Liver (tissue), 9 donors: Measurements from ENCODE around the gene DCX. TPM values are rescaled to one million over a fixed set of nuclear protein-coding genes. Genes with fewer than 3 reads are reported as not detected.

Experiments
- DNase-seq: peaks from one replicate; pipeline ENCODE4 v3.0.0-alpha.2; 2017; ENCODE audit warnings: low spot score
- H3K27ac ChIP-seq, 2 donors: one replicate each; pipeline ENCODE4 v1.7.0; 2013; ENCODE audit warnings: inconsistent platforms in 2 of 2, low read length in 2 of 2, control low read depth in 1 of 2, low read depth in 1 of 2, mild to moderate bottlenecking in 1 of 2
- H3K27me3 ChIP-seq, 4 donors: one replicate each; pipeline versions ENCODE4 v1.6.1 to v1.7.0; 2013; ENCODE audit warnings: low read length in 3 of 4, inconsistent platforms in 1 of 4, mild to moderate bottlenecking in 1 of 4, moderate library complexity in 1 of 4; ENCODE audit not compliant: control insufficient read depth in 4 of 4, insufficient read depth in 4 of 4
- H3K36me3 ChIP-seq, 4 donors: one replicate each; pipeline versions ENCODE4 v1.6.1 to v1.7.0; 2013; ENCODE audit warnings: low read length in 3 of 4, mild to moderate bottlenecking in 3 of 4, low read depth in 1 of 4, moderate library complexity in 1 of 4; ENCODE audit not compliant: control insufficient read depth in 4 of 4, insufficient read depth in 3 of 4
- H3K4me1 ChIP-seq, 4 donors: one replicate each; pipeline versions ENCODE4 v1.6.1 to v1.7.0; 2013; ENCODE audit warnings: low read length in 3 of 4, mild to moderate bottlenecking in 3 of 4, moderate library complexity in 1 of 4; ENCODE audit not compliant: control insufficient read depth in 4 of 4, insufficient read depth in 4 of 4
- H3K4me3 ChIP-seq, 3 donors: one replicate each; pipeline versions ENCODE4 v1.6.1 to v1.7.0; 2013; ENCODE audit warnings: low read length in 3 of 3, control low read depth in 1 of 3, low read depth in 1 of 3, mild to moderate bottlenecking in 1 of 3
- H3K9ac ChIP-seq, 2 donors: one replicate each; pipeline ENCODE4 v1.7.0; 2013; ENCODE audit warnings: low read length in 2 of 2, mild to moderate bottlenecking in 2 of 2, moderate library complexity in 2 of 2, control low read depth in 1 of 2, low read depth in 1 of 2
- H3K9me3 ChIP-seq, 4 donors: one replicate each; pipeline versions ENCODE4 v1.6.1 to v1.7.0; 2013; ENCODE audit warnings: low read length in 3 of 4; ENCODE audit not compliant: control insufficient read depth in 4 of 4
- FOXA1 ChIP-seq: IDR thresholded peaks from 2 replicates; pipeline ENCODE4 v1.6.1; 2016; ENCODE audit warnings: antibody characterized with exemption
- FOXA2 ChIP-seq: IDR thresholded peaks from 2 replicates; pipeline ENCODE4 v1.6.1; 2016; ENCODE audit warnings: antibody characterized with exemption
- GABPA ChIP-seq, 2 donors: IDR thresholded peaks in 1 of 2; conservative IDR thresholded peaks in 1 of 2; 2 replicates each; pipeline ENCODE4 v1.6.1; 2016; ENCODE audit warnings: antibody characterized with exemption in 2 of 2, mild to moderate bottlenecking in 1 of 2, moderate library complexity in 1 of 2
- HNF4A ChIP-seq, 2 donors: conservative IDR thresholded peaks; 2 replicates each; pipeline ENCODE4 v1.6.1; 2016; ENCODE audit warnings: antibody characterized with exemption in 2 of 2, mild to moderate bottlenecking in 2 of 2
- HNF4G ChIP-seq: IDR thresholded peaks from 2 replicates; pipeline ENCODE4 v1.6.1; 2016; ENCODE audit warnings: antibody characterized with exemption
- JUND ChIP-seq, 2 donors: IDR thresholded peaks; 2 replicates each; pipeline ENCODE4 v1.6.1; 2016; ENCODE audit warnings: antibody characterized with exemption in 2 of 2
- NR2F2 ChIP-seq: IDR thresholded peaks from 2 replicates; pipeline ENCODE4 v1.6.1; 2016; ENCODE audit warnings: antibody characterized with exemption
- RAD21 ChIP-seq, 2 donors: IDR thresholded peaks; 2 replicates each; pipeline ENCODE4 v1.6.1; 2016; ENCODE audit warnings: antibody characterized with exemption in 2 of 2, mild to moderate bottlenecking in 2 of 2
- RXRA ChIP-seq, 2 donors: IDR thresholded peaks; 2 replicates each; pipeline ENCODE4 v1.6.1; 2017 to 2018; ENCODE audit warnings: antibody characterized with exemption in 2 of 2, mild to moderate bottlenecking in 1 of 2
- TAF1 ChIP-seq: conservative IDR thresholded peaks from 2 replicates; pipeline ENCODE4 v1.6.1; 2016; ENCODE audit warnings: antibody characterized with exemption, mild to moderate bottlenecking
- YY1 ChIP-seq: IDR thresholded peaks from 2 replicates; pipeline ENCODE4 v1.6.1; 2016; ENCODE audit warnings: antibody characterized with exemption, mild to moderate bottlenecking
- WGBS: extraction: QIAGEN DNeasy Blood & Tissue Kit; methylation state at CpG from one replicate; pipeline ENCODE4 v1.1.7; 2013; 5-methylcytosine and 5-hydroxymethylcytosine counted together
- polyA plus RNA-seq, 2 donors: library from polyadenylated mRNA; stranded (reverse) in 1 of 2; unstranded in 1 of 2; fragments of 200-250 nt in 1 of 2; fragments of >200 nt in 1 of 2; fragmentation: Nextera tagmentation in 1 of 2; extraction: Ambion mirVana in 1 of 2; gene quantifications; one replicate each; pipeline versions ENCODE4 v1.2.1 to v1.2.3, GENCODE V29; 2013 to 2015
- total RNA-seq, 2 donors: library from RNA; depleted of rRNA; stranded (reverse); fragments of >200 nt; gene quantifications; one replicate each; pipeline ENCODE4 v1.2.3, GENCODE V29; 2014
- TF ChIP-seq, protein P1 (sequence below): fragments of 150-350 bp; IDR thresholded peaks from 2 replicates; pipeline ENCODE4 v1.5.1; 2017; ENCODE audit warnings: improper control_type of control experiment, low read depth, low read length; ENCODE audit not compliant: missing input control
- TF ChIP-seq, protein P2 (sequence below): IDR thresholded peaks from 2 replicates; pipeline ENCODE4 v1.6.1; 2016; ENCODE audit warnings: antibody characterized with exemption
- TF ChIP-seq, protein P3 (sequence below): IDR thresholded peaks from 2 replicates; pipeline ENCODE4 v1.6.1; 2016; ENCODE audit warnings: antibody characterized with exemption
- TF ChIP-seq, protein P4 (sequence below): IDR thresholded peaks from 2 replicates; pipeline ENCODE4 v1.6.1; 2016; ENCODE audit warnings: antibody characterized with exemption
- donor health status: healthy.
- donor health status: healthy.
- donor health status: healthy.
- donor health status: healthy.
- donor health status: healthy.

Gene DCX
- total and polyA plus RNA-seq, 4 donors: 0.01 TPM; not detected in 3

DNA sequence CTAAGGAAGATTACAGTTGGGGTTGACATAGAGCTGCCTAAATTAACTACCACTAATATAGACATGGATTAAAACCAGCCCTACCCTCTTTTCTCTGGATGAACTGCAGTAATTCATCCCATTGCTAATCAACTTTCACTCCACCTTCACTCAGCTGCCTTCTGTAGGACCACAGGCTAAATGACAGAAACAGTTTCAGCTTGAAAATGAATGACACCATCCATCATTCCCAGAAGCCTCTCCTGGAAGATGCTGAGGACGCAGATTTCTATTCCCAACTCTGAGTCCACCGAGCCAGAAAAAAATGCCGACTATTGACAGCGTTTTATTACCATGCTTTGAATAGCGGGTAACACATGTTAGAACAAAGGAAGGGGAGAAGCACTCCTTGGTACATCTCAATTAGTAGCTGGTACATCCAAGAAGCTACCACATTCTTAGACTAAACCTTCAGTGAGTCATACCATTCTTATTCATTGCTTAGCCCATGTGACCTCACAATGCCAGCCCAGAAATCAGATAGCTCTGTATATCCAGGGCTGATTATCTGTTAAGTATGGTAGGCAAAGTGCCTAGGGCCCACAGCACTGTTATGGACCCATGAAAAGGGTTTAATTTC lies 25.3 kb downstream of the DCX start (continued):
- TF ChIP-seq, protein P1, sequence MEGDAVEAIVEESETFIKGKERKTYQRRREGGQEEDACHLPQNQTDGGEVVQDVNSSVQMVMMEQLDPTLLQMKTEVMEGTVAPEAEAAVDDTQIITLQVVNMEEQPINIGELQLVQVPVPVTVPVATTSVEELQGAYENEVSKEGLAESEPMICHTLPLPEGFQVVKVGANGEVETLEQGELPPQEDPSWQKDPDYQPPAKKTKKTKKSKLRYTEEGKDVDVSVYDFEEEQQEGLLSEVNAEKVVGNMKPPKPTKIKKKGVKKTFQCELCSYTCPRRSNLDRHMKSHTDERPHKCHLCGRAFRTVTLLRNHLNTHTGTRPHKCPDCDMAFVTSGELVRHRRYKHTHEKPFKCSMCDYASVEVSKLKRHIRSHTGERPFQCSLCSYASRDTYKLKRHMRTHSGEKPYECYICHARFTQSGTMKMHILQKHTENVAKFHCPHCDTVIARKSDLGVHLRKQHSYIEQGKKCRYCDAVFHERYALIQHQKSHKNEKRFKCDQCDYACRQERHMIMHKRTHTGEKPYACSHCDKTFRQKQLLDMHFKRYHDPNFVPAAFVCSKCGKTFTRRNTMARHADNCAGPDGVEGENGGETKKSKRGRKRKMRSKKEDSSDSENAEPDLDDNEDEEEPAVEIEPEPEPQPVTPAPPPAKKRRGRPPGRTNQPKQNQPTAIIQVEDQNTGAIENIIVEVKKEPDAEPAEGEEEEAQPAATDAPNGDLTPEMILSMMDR: no peak

DNA sequence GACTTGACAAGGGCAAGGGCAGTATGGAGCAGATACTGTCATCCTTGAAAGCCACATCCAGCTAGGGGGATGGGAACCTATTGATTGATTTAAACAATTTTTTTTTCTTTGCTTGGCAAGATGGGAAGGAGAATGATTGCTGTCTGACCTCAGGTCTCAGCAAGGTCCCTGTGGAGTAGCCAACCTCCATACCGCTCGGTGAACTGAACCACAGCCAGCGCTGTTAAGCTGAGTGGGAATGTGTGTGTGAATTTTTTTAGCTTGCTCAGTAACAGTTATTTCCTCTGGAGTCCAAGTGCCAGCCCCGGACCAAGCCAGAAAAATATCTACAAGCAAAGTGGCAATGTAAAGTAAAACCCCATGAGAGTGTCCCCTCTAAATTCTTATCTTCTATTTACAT lies 25.9 kb downstream of the DCX start:
- Histone ChIP-seq H3K4me3 (no peak overlapping the region), H3K4me1 (no peaks in the 10 kb centered on the region), H3K27ac (no peak overlapping the region), H3K27me3 (no peaks in the 10 kb centered on the region), H3K9ac (no peak overlapping the region), H3K9me3 (no peaks in the 10 kb centered on the region), H3K36me3 (no peaks in the 10 kb centered on the region)
- no peak for DNase-seq
- TF ChIP-seq, protein P1: no peak
- TF ChIP-seq FOXA1 (no peak), HNF4A (conservative IDR thresholded peaks at IDR 0.05) (no peak), RXRA (IDR thresholded peaks at IDR 0.05) (no peak), FOXA2 (no peak), TAF1 (no peak), NR2F2 (no peak)
- TF ChIP-seq, protein P2, sequence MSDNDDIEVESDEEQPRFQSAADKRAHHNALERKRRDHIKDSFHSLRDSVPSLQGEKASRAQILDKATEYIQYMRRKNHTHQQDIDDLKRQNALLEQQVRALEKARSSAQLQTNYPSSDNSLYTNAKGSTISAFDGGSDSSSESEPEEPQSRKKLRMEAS: no peak
- TF ChIP-seq, protein P3, sequence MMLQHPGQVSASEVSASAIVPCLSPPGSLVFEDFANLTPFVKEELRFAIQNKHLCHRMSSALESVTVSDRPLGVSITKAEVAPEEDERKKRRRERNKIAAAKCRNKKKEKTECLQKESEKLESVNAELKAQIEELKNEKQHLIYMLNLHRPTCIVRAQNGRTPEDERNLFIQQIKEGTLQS: no peak
- WGBS: 72% methylated on average over 4 of the region's 4 CpGs

DNA sequence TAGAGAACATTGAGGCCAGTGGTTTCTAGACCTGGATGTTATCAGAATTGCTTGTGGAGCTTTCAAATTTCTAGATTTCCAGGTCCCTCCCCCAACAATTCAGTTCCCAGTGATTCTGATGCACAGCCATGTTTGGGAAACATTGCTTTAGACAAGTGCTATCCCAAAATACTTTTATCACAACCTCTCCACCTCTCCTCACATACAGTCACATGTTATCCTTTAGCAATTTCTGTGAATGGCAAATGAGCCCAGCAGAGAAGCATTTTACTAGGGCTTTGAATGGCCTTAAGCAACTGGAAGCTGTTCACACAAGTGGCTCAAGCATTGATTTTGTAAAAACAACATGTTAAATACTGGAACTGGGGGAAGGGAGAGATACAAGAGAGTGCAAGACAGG lies 29.7 kb downstream of the DCX start:
- H3K27me3 ChIP-seq: no peaks in the 10 kb centered on the region
- no peak overlapping the region for H3K27ac ChIP-seq
- TF ChIP-seq HNF4G: no peak
- TF ChIP-seq, protein P4, sequence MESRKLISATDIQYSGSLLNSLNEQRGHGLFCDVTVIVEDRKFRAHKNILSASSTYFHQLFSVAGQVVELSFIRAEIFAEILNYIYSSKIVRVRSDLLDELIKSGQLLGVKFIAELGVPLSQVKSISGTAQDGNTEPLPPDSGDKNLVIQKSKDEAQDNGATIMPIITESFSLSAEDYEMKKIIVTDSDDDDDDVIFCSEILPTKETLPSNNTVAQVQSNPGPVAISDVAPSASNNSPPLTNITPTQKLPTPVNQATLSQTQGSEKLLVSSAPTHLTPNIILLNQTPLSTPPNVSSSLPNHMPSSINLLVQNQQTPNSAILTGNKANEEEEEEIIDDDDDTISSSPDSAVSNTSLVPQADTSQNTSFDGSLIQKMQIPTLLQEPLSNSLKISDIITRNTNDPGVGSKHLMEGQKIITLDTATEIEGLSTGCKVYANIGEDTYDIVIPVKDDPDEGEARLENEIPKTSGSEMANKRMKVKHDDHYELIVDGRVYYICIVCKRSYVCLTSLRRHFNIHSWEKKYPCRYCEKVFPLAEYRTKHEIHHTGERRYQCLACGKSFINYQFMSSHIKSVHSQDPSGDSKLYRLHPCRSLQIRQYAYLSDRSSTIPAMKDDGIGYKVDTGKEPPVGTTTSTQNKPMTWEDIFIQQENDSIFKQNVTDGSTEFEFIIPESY: no peak
- TF ChIP-seq RXRA (IDR thresholded peaks at IDR 0.05): no peak
- no peak for TF ChIP-seq FOXA2
- no peak for TF ChIP-seq YY1
- TF ChIP-seq, protein P3: no peak
- no peak for TF ChIP-seq GABPA (IDR thresholded peaks at IDR 0.05 in 1 of 2, conservative IDR thresholded peaks at IDR 0.05 in 1 of 2)
- TF ChIP-seq RAD21 (IDR thresholded peaks at IDR 0.05): no peak
- no peak for TF ChIP-seq JUND (IDR thresholded peaks at IDR 0.05)
- TF ChIP-seq HNF4A (conservative IDR thresholded peaks at IDR 0.05): no peak
- TF ChIP-seq, protein P1: no peak
- no peak for TF ChIP-seq NR2F2
- TF ChIP-seq TAF1: no peak
- no peaks in the 10 kb centered on the region for H3K9me3 ChIP-seq
- H3K4me3 ChIP-seq: no peak overlapping the region
- no peak overlapping the region for H3K9ac ChIP-seq
- H3K36me3 ChIP-seq: no peaks in the 10 kb centered on the region
- no peak for DNase-seq
- H3K4me1 ChIP-seq: no peaks in the 10 kb centered on the region
